HEK293 (cell line): ENCODE results near the gene BORA.

Experiments used
- YY1 ChIP-seq: fragments of 450-650 bp; formaldehyde crosslinking; IDR thresholded peaks from 2 replicates; pipeline ENCODE4 v1.5.1; 2018; ENCODE audit warnings: missing biosample characterization, missing genetic modification characterization
- ZFHX2 ChIP-seq: fragments of 450-650 bp; formaldehyde crosslinking; conservative IDR thresholded peaks from 2 replicates; pipeline ENCODE4 v1.5.1; 2016; ENCODE audit warnings: missing biosample characterization, missing genetic modification characterization
- ZNF521 ChIP-seq: fragments of 450-650 bp; formaldehyde crosslinking; IDR thresholded peaks from 2 replicates; pipeline ENCODE4 v1.5.1; 2017; ENCODE audit warnings: missing biosample characterization, mild to moderate bottlenecking, missing genetic modification characterization
- ZNF596 ChIP-seq: fragments of 450-650 bp; IDR thresholded peaks from 2 replicates; pipeline ENCODE4 v1.5.0; 2018; ENCODE audit warnings: missing biosample characterization, mild to moderate bottlenecking, missing genetic modification characterization, moderate library complexity
- ZNF837 ChIP-seq: fragments of 450-650 bp; formaldehyde crosslinking; IDR thresholded peaks from 2 replicates; pipeline ENCODE4 v1.5.1; 2016; ENCODE audit warnings: missing biosample characterization, missing genetic modification characterization
- ZSCAN5A ChIP-seq: fragments of 450-650 bp; formaldehyde crosslinking; IDR thresholded peaks from 2 replicates; pipeline ENCODE4 v1.5.1; 2016; ENCODE audit warnings: missing biosample characterization, missing genetic modification characterization
- TF ChIP-seq, protein P1 (sequence below): sonication (generic); formaldehyde crosslinking; IDR thresholded peaks from 2 replicates; pipeline ENCODE4 v1.8.1; 2022; ENCODE audit warnings: mild to moderate bottlenecking, moderate library complexity, missing genetic modification reagents
- TF ChIP-seq, protein P2 (sequence below): fragments of 450-650 bp; formaldehyde crosslinking; IDR thresholded peaks from 2 replicates; pipeline ENCODE4 v1.5.1; 2016; ENCODE audit warnings: missing biosample characterization, missing genetic modification characterization
- TF ChIP-seq, protein P3 (sequence below): fragments of 450-650 bp; formaldehyde crosslinking; IDR thresholded peaks from 2 replicates; pipeline ENCODE4 v1.5.1; 2016; ENCODE audit warnings: missing biosample characterization, missing genetic modification characterization

DNA sequence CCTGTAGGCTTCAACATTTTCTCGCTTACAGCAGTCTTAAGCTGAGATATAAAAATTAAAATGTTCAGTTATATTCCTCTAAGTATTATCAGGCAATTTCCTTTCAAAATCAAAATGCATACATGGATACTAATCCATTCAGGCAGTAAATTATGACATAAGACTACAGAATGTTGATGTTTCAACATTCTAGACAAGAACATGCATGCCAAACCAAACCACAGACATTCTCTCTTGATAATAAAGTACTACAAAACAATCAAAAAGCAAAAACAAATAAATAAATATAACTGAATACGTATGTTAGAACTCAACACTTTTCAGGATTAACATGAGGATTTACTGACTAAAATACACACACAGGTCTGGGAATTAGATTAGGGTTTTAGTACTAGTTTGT lies 46.3 kb downstream of the BORA start:
- TF ChIP-seq, protein P1, sequence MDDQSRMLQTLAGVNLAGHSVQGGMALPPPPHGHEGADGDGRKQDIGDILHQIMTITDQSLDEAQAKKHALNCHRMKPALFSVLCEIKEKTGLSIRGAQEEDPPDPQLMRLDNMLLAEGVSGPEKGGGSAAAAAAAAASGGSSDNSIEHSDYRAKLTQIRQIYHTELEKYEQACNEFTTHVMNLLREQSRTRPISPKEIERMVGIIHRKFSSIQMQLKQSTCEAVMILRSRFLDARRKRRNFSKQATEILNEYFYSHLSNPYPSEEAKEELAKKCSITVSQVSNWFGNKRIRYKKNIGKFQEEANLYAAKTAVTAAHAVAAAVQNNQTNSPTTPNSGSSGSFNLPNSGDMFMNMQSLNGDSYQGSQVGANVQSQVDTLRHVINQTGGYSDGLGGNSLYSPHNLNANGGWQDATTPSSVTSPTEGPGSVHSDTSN (CRISPR knock-in tag): no peak
- no peak for TF ChIP-seq ZFHX2 (tag by site-specific recombination)
- TF ChIP-seq, protein P2, sequence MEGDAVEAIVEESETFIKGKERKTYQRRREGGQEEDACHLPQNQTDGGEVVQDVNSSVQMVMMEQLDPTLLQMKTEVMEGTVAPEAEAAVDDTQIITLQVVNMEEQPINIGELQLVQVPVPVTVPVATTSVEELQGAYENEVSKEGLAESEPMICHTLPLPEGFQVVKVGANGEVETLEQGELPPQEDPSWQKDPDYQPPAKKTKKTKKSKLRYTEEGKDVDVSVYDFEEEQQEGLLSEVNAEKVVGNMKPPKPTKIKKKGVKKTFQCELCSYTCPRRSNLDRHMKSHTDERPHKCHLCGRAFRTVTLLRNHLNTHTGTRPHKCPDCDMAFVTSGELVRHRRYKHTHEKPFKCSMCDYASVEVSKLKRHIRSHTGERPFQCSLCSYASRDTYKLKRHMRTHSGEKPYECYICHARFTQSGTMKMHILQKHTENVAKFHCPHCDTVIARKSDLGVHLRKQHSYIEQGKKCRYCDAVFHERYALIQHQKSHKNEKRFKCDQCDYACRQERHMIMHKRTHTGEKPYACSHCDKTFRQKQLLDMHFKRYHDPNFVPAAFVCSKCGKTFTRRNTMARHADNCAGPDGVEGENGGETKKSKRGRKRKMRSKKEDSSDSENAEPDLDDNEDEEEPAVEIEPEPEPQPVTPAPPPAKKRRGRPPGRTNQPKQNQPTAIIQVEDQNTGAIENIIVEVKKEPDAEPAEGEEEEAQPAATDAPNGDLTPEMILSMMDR: no peak
- TF ChIP-seq ZNF596: no peak
- TF ChIP-seq YY1 (tag by site-specific recombination): no peak
- no peak for TF ChIP-seq ZNF521 (tag by site-specific recombination)
- no peak for TF ChIP-seq ZNF837 (tag by site-specific recombination)
- TF ChIP-seq, protein P3, sequence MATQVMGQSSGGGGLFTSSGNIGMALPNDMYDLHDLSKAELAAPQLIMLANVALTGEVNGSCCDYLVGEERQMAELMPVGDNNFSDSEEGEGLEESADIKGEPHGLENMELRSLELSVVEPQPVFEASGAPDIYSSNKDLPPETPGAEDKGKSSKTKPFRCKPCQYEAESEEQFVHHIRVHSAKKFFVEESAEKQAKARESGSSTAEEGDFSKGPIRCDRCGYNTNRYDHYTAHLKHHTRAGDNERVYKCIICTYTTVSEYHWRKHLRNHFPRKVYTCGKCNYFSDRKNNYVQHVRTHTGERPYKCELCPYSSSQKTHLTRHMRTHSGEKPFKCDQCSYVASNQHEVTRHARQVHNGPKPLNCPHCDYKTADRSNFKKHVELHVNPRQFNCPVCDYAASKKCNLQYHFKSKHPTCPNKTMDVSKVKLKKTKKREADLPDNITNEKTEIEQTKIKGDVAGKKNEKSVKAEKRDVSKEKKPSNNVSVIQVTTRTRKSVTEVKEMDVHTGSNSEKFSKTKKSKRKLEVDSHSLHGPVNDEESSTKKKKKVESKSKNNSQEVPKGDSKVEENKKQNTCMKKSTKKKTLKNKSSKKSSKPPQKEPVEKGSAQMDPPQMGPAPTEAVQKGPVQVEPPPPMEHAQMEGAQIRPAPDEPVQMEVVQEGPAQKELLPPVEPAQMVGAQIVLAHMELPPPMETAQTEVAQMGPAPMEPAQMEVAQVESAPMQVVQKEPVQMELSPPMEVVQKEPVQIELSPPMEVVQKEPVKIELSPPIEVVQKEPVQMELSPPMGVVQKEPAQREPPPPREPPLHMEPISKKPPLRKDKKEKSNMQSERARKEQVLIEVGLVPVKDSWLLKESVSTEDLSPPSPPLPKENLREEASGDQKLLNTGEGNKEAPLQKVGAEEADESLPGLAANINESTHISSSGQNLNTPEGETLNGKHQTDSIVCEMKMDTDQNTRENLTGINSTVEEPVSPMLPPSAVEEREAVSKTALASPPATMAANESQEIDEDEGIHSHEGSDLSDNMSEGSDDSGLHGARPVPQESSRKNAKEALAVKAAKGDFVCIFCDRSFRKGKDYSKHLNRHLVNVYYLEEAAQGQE (tag by site-specific recombination): no peak
- TF ChIP-seq ZSCAN5A (tag by site-specific recombination): no peak
